Esophagus squamous epithelium (tissue), 5 donors: ENCODE measurements around the gene RFX1. TPM values are rescaled to one million over a fixed set of nuclear protein-coding genes. Genes with fewer than 3 reads are reported as not detected.
"Not testable (repeated sequence)": the region's sequence is repeated elsewhere in the genome, so short reads cannot be mapped to it uniquely, and the experiment has no call there.

ENCODE experiments used
- DNase-seq: peaks from one replicate; lab custom pipeline; 2025; lab: John Stamatoyannopoulos, UW
- H3K27ac ChIP-seq, 4 donors: fragments of 200-600 bp; sonication (generic); one replicate each; pipeline ENCODE4 v1.5.1; 2016 to 2019; ENCODE audit warnings: mild to moderate bottlenecking in 1 of 4
- H3K27me3 ChIP-seq, 4 donors: fragments of 200-600 bp; sonication (generic); 1 replicate in 3 of 4; 2 replicates in 1 of 4; pipeline versions ENCODE4 v1.5.1 to v1.6.0; 2017 to 2021; ENCODE audit warnings: antibody characterized with exemption in 1 of 4
- H3K36me3 ChIP-seq, 3 donors: fragments of 200-600 bp; sonication (generic); one replicate each; pipeline ENCODE4 v1.5.1; 2016 to 2019
- H3K4me1 ChIP-seq, 3 donors: fragments of 200-600 bp; sonication (generic); one replicate each; pipeline ENCODE4 v1.5.1; 2017 to 2019
- H3K4me3 ChIP-seq, 4 donors: fragments of 200-600 bp; sonication (generic); 1 replicate in 3 of 4; 2 replicates in 1 of 4; pipeline ENCODE4 v1.5.1; 2016 to 2019; ENCODE audit warnings: mild to moderate bottlenecking in 2 of 4, moderate library complexity in 1 of 4
- H3K9me3 ChIP-seq, 3 donors: fragments of 200-600 bp; sonication (generic); one replicate each; pipeline ENCODE4 v1.5.1; 2016 to 2019
- CTCF ChIP-seq, 6 experiments: fragments of 450-650 bp in 4 of 6; fragments of 200-600 bp in 2 of 6; sonication (generic) in 2 of 6; IDR thresholded peaks; one replicate each; pipeline ENCODE4 v1.5.1; 2016 to 2019; ENCODE audit warnings: antibody characterized with exemption in 6 of 6, mild to moderate bottlenecking in 4 of 6, moderate library complexity in 4 of 6
- POLR2A ChIP-seq, 4 donors: fragments of 450-650 bp; IDR thresholded peaks; one replicate each; pipeline ENCODE4 v1.6.1; 2017; ENCODE audit warnings: antibody characterized with exemption in 4 of 4, mild to moderate bottlenecking in 4 of 4, moderate library complexity in 3 of 4
- WGBS, 2 donors: methylation state at CpG; one replicate each; pipeline ENCODE4 v1.1.5; 2018; 5-methylcytosine and 5-hydroxymethylcytosine counted together
- intact Hi-C: fragments of 100-400 bp; cut with DNase I; formaldehyde crosslinking; loops from one replicate; pipeline ENCODE4 v1.15.0; 2022
- total RNA-seq, 4 donors: library from RNA; depleted of rRNA; stranded (reverse); fragments of >200 nt; gene quantifications; one replicate each; pipeline ENCODE4 v1.1.0, GENCODE V29; 2016
- donor health status: DM: yes; HTN: yes; CAD: no.

RFX1 gene
- total RNA-seq, 4 donors from 2014 or later, result 1.8 to 7.5 (median 3.9) TPM

GRCh38 chr19:13926010-13926409 is 80.1 kb downstream of the RFX1 start:
- no peak overlapping the region for H3K27ac ChIP-seq
- no peaks in the 10 kb centered on the region for H3K27me3 ChIP-seq
- H3K36me3 ChIP-seq, result peaks cover 25 to 92% (median 33%) of the 10 kb centered on the region in 3 donors
- peaks cover 0 to under 1% (median 0%) of the 10 kb centered on the region in 3 donors for H3K9me3 ChIP-seq
- intact Hi-C loops, result no loop called here
- DNase-seq, result no peak
- no peak overlapping the region for H3K4me3 ChIP-seq
- 81 to 84% methylated on average over 2 to 4 of the region's 4 CpGs for WGBS, 2 donors
- TF ChIP-seq POLR2A (IDR thresholded peaks at IDR 0.05), result no peak
- no peak for TF ChIP-seq CTCF (IDR thresholded peaks at IDR 0.05)
- no peaks in the 10 kb centered on the region for H3K4me1 ChIP-seq

- H3K4me1 ChIP-seq, result no peaks in the 10 kb centered on the region
- H3K27ac ChIP-seq, result no peak overlapping the region
- peaks cover 46 to 96% (median 53%) of the 10 kb centered on the region in 3 donors for H3K36me3 ChIP-seq
- intact Hi-C loops, result no loop called here
- 94 to 95% methylated on average over 13 to 20 of the region's 28 CpGs for WGBS, 2 donors
- TF ChIP-seq CTCF (IDR thresholded peaks at IDR 0.05), result no peak
- no peak for TF ChIP-seq POLR2A (IDR thresholded peaks at IDR 0.05)
- no peak for DNase-seq
- H3K9me3 ChIP-seq, result peaks cover 0 to 7% (median 0%) of the 10 kb centered on the region in 3 donors
- H3K4me3 ChIP-seq, result no peak overlapping the region
- H3K27me3 ChIP-seq, result no peaks in the 10 kb centered on the region
These were observed 82.7 kb downstream of the RFX1 start for GRCh38 chr19:13923194-13923987.

- peaks cover 51 to 96% (median 52%) of the 10 kb centered on the region in 3 donors for H3K36me3 ChIP-seq
- H3K9me3 ChIP-seq, H3K4me1 ChIP-seq, H3K27ac ChIP-seq, intact Hi-C loops, H3K27me3 ChIP-seq, H3K4me3 ChIP-seq, DNase-seq: not testable (repeated sequence)
- 92 to 99% methylated on average over 6 of the region's 6 CpGs for WGBS, 2 donors
These were observed 84.0 kb downstream of the RFX1 start for GRCh38 chr19:13922118-13922517.

- Histone ChIP-seq H3K4me3 (no peak overlapping the region), H3K36me3 (peaks cover 42 to 96% (median 48%) of the 10 kb centered on the region in 3 donors), H3K27me3 (no peaks in the 10 kb centered on the region), H3K9me3 (peaks cover 0 to 7% (median 0%) of the 10 kb centered on the region in 3 donors), H3K27ac (no peak overlapping the region), H3K4me1 (no peaks in the 10 kb centered on the region)
- WGBS, 2 donors, result 94% methylated on average over 2 of the region's 2 CpGs; no CpG with 5 or more reads in 1 of the 2 donors
- TF ChIP-seq CTCF (IDR thresholded peaks at IDR 0.05) (no peak), POLR2A (IDR thresholded peaks at IDR 0.05) (no peak)
- intact Hi-C loops, result no loop called here
- DNase-seq, result no peak
These were observed 85.0 kb downstream of the RFX1 start for GRCh38 chr19:13920940-13921747.

GRCh38 chr19:13920524-13920923 is 85.6 kb downstream of the RFX1 start:
- DNase-seq, result no peak
- no peak overlapping the region for H3K4me3 ChIP-seq
- no peak for TF ChIP-seq CTCF (IDR thresholded peaks at IDR 0.05)
- no peak for TF ChIP-seq POLR2A (IDR thresholded peaks at IDR 0.05)
- no peak overlapping the region for H3K27ac ChIP-seq
- no peaks in the 10 kb centered on the region for H3K4me1 ChIP-seq
- no peaks in the 10 kb centered on the region for H3K27me3 ChIP-seq
- intact Hi-C loops, result no loop called here
- 97% methylated on average over 4 of the region's 11 CpGs; no CpG with 5 or more reads in 1 of the 2 donors for WGBS, 2 donors
- H3K36me3 ChIP-seq, result peaks cover 42 to 100% (median 48%) of the 10 kb centered on the region in 3 donors
- H3K9me3 ChIP-seq, result peaks cover 0 to 7% (median 0%) of the 10 kb centered on the region in 3 donors
